Peyer's patch (tissue), 4 donors: ENCODE results near the gene LRRC70. TPM values are rescaled to one million over a fixed set of nuclear protein-coding genes. Genes with fewer than 3 reads are reported as not detected.

Experiments
- DNase-seq, 3 donors: peaks; one replicate each; pipeline ENCODE4 v3.0.0-alpha.2; 2017 to 2019
- H3K27ac ChIP-seq, 4 donors: fragments of 200-600 bp; sonication (generic); one replicate each; pipeline ENCODE4 v1.5.1; 2016 to 2019
- H3K27me3 ChIP-seq, 2 donors: fragments of 200-600 bp; sonication (generic); one replicate each; pipeline ENCODE4 v1.5.1; 2019
- H3K36me3 ChIP-seq, 3 donors: fragments of 200-600 bp; sonication (generic); one replicate each; pipeline ENCODE4 v1.5.1; 2016 to 2019
- H3K4me1 ChIP-seq, 4 donors: fragments of 200-600 bp; sonication (generic); one replicate each; pipeline ENCODE4 v1.5.1; 2016 to 2019
- H3K4me3 ChIP-seq, 4 donors: fragments of 200-600 bp; sonication (generic); 1 replicate in 3 of 4; 2 replicates in 1 of 4; pipeline ENCODE4 v1.5.1; 2016 to 2019; ENCODE audit warnings: mild to moderate bottlenecking in 1 of 4
- H3K9me3 ChIP-seq, 4 donors: fragments of 200-600 bp; sonication (generic); one replicate each; pipeline ENCODE4 v1.5.1; 2016 to 2019; ENCODE audit warnings: mild to moderate bottlenecking in 1 of 4
- POLR2A ChIP-seq, 2 donors: fragments of 450-650 bp; IDR thresholded peaks; one replicate each; pipeline ENCODE4 v1.5.1; 2017; ENCODE audit warnings: antibody characterized with exemption in 2 of 2, mild to moderate bottlenecking in 2 of 2, moderate library complexity in 2 of 2
- total RNA-seq, 4 donors: library from RNA; depleted of rRNA; stranded (reverse); fragments of >200 nt; gene quantifications; one replicate each; pipeline ENCODE4 v1.1.0, GENCODE V29; 2016
- TF ChIP-seq, protein P1 (sequence below), 6 experiments: fragments of 450-650 bp in 4 of 6; fragments of 200-600 bp in 2 of 6; sonication (generic) in 1 of 6; IDR thresholded peaks; one replicate each; pipeline ENCODE4 v1.5.1; 2017 to 2019; ENCODE audit warnings: antibody characterized with exemption in 6 of 6, mild to moderate bottlenecking in 3 of 6, moderate library complexity in 1 of 6

Gene LRRC70
- total RNA-seq, 4 donors from 2014 or later = 1.1 to 5.0 (median 2.5) TPM

GRCh38 chr5:62603934-62604333 lies 25.3 kb downstream of the LRRC70 start:
- Histone ChIP-seq H3K4me3 (no peak overlapping the region), H3K9me3 (no peaks in the 10 kb centered on the region)

DNA sequence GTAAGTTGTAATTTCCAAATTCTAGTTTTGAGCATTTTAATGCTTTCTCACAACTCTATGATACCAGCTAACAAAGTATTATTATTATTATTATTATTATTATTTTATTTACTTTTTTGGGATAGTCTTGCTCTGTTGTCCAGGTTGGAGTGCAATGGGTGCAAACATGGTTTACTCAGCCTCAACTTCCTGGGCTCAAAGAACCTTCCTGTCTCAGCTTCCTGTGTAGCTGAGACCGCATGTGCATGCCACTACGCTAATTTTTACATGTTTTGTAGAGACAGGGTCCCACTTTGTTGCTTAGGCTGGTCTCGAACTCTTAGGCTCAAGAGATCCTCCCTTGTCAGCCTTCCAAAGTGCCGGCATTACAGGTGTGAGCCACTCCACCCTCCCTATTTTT lies 27.0 kb downstream of the LRRC70 start:
- H3K4me1 ChIP-seq = no peaks in the 10 kb centered on the region
- no peaks in the 10 kb centered on the region for H3K36me3 ChIP-seq
- H3K4me3 ChIP-seq = no peak overlapping the region
- H3K27me3 ChIP-seq = no peaks in the 10 kb centered on the region
- TF ChIP-seq, protein P1, sequence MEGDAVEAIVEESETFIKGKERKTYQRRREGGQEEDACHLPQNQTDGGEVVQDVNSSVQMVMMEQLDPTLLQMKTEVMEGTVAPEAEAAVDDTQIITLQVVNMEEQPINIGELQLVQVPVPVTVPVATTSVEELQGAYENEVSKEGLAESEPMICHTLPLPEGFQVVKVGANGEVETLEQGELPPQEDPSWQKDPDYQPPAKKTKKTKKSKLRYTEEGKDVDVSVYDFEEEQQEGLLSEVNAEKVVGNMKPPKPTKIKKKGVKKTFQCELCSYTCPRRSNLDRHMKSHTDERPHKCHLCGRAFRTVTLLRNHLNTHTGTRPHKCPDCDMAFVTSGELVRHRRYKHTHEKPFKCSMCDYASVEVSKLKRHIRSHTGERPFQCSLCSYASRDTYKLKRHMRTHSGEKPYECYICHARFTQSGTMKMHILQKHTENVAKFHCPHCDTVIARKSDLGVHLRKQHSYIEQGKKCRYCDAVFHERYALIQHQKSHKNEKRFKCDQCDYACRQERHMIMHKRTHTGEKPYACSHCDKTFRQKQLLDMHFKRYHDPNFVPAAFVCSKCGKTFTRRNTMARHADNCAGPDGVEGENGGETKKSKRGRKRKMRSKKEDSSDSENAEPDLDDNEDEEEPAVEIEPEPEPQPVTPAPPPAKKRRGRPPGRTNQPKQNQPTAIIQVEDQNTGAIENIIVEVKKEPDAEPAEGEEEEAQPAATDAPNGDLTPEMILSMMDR (IDR thresholded peaks at IDR 0.05) = no peak
- TF ChIP-seq POLR2A (IDR thresholded peaks at IDR 0.05) = no peak
- no peak overlapping the region for H3K27ac ChIP-seq
- no peaks in the 10 kb centered on the region for H3K9me3 ChIP-seq
- DNase-seq = no peak

More at GRCh38 chr5:62603934-62604333, 25.3 kb downstream of the LRRC70 start:
- DNase-seq = no peak
- no peak for TF ChIP-seq POLR2A (IDR thresholded peaks at IDR 0.05)
- TF ChIP-seq, protein P1 (IDR thresholded peaks at IDR 0.05) = no peak
- Histone ChIP-seq H3K27me3 (no peaks in the 10 kb centered on the region), H3K27ac (no peak overlapping the region), H3K36me3 (no peaks in the 10 kb centered on the region), H3K4me1 (no peaks in the 10 kb centered on the region)

GRCh38 chr5:62606878-62607277 lies 28.3 kb downstream of the LRRC70 start:
- DNase-seq = no peak
- Histone ChIP-seq H3K27me3 (no peaks in the 10 kb centered on the region), H3K9me3 (no peaks in the 10 kb centered on the region), H3K4me3 (no peak overlapping the region), H3K27ac (no peak overlapping the region), H3K36me3 (no peaks in the 10 kb centered on the region), H3K4me1 (no peaks in the 10 kb centered on the region)
- TF ChIP-seq POLR2A (IDR thresholded peaks at IDR 0.05) = no peak
- TF ChIP-seq, protein P1 (IDR thresholded peaks at IDR 0.05) = no peak

DNA sequence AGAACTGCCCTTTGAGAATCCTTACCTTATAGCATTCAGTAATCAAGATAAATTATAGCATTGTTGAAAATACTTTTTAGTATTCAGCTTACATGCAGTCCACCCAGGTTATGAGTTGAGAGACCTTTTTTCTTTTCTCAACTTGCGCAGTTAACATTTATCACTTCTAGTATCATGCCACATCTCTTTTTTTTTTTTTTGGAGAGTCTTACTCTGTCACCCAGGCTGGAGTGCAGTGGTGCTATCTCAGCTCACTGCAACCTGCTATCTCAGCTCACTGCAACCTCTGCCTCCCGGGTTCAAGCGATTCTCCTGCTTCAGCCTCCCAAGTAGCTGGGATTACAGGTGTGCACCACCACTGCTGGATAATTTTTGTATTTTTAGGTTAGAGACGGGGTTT lies 29.0 kb downstream of the LRRC70 start:
- no peaks in the 10 kb centered on the region for H3K4me1 ChIP-seq
- no peak for DNase-seq

DNA sequence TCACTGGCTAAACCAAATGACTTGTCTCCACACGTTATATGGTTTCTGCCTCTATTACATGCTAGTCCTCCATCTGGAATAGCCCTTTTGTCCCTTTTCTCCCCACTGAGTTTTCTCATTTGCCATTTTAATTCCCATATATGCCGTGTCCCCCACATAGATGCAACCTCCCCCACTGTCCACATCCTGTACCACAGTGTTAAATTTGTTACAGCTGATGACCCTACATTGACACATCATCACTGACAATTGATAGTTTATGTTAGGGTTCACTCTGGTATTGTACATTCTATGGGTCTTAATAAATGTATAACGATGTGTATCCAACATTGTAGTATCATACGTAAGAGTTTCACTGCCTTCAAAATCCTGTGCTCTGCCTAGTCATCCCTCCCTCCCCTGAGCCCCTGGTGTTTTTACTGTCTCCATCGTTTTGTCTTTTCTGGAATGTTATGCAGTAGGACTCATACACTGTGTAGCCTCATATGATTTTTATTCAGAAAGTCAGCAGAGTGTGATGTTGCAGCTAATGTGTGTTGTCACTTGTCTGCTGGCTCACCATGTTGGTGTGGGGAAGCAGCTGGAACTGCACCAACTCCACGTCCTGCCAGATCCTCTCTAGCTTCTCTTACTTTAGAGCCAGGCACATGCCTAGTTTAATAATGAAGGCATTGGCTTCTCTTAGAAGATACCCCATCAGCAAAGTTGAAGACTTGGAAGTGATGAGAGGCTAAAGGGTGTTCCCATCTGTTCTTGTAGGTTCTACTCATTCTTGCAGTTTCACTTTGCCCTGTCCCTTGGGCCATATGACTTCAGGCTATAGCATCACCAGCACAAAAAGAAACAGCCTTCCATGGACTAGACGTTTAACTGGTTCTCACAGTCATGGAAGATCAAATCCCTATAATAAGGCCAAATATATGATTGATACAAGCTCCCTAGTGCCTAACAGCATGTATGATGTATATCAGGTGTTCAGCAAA lies 30.2 kb downstream of the LRRC70 start:
- Histone ChIP-seq H3K4me3 (no peak overlapping the region), H3K4me1 (no peaks in the 10 kb centered on the region), H3K36me3 (no peaks in the 10 kb centered on the region), H3K27ac (no peak overlapping the region), H3K9me3 (no peaks in the 10 kb centered on the region), H3K27me3 (no peaks in the 10 kb centered on the region)
- TF ChIP-seq POLR2A (IDR thresholded peaks at IDR 0.05) = no peak
- TF ChIP-seq, protein P1 (IDR thresholded peaks at IDR 0.05) = no peak
- DNase-seq = no peak

More for the DNA sequence above, 29.0 kb downstream of the LRRC70 start:
- no peaks in the 10 kb centered on the region for H3K9me3 ChIP-seq
- TF ChIP-seq, protein P1 (IDR thresholded peaks at IDR 0.05) = no peak
- no peak for TF ChIP-seq POLR2A (IDR thresholded peaks at IDR 0.05)
- H3K27ac ChIP-seq = no peak overlapping the region
- H3K27me3 ChIP-seq = no peaks in the 10 kb centered on the region
- H3K36me3 ChIP-seq = no peaks in the 10 kb centered on the region
- H3K4me3 ChIP-seq = no peak overlapping the region
